Measurements from ENCODE around the gene NPTX1. TPM values are rescaled to one million over a fixed set of nuclear protein-coding genes. Genes with fewer than 3 reads are reported as not detected.

Gene NPTX1
- total RNA-seq, 1 donor from 2014 or later = 0.10 TPM

DNA sequence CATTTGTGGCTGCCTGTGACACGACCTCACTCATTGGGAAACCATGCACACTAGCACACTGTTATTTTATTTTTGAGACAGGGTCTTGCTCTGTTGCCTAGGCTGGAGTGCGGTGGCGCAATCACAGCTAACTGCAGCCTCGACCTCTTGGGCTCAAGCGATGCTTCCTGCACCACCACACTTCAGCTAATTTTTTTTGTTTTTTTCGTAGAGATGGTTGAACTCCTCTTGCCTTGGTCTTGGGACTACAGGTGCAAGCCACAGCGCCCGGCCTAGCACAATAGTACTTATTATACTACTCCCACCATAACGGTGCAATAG is 2.8 kb upstream of the NPTX1 start:
- Mint-ChIP-seq H3K9me3 (ENCODE audit: unreplicated experiment) (no peaks in the 10 kb centered on the region), H3K27me3 (ENCODE audit: unreplicated experiment) (peaks cover 19% of the 10 kb centered on the region), H3K27ac (ENCODE audit: unreplicated experiment) (no peak overlapping the region), H3K4me1 (ENCODE audit: unreplicated experiment) (peaks cover 2% of the 10 kb centered on the region), H3K36me3 (ENCODE audit: low read depth, unreplicated experiment) (peaks cover 4% of the 10 kb centered on the region), H3K4me3 (ENCODE audit: unreplicated experiment) (no peak overlapping the region)
- TF ChIP-seq, protein P1, sequence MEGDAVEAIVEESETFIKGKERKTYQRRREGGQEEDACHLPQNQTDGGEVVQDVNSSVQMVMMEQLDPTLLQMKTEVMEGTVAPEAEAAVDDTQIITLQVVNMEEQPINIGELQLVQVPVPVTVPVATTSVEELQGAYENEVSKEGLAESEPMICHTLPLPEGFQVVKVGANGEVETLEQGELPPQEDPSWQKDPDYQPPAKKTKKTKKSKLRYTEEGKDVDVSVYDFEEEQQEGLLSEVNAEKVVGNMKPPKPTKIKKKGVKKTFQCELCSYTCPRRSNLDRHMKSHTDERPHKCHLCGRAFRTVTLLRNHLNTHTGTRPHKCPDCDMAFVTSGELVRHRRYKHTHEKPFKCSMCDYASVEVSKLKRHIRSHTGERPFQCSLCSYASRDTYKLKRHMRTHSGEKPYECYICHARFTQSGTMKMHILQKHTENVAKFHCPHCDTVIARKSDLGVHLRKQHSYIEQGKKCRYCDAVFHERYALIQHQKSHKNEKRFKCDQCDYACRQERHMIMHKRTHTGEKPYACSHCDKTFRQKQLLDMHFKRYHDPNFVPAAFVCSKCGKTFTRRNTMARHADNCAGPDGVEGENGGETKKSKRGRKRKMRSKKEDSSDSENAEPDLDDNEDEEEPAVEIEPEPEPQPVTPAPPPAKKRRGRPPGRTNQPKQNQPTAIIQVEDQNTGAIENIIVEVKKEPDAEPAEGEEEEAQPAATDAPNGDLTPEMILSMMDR (IDR thresholded peaks at IDR 0.05; ENCODE audit: unreplicated experiment) = no peak
- DNase-seq (ENCODE audit: low spot score) = no peak

DNA sequence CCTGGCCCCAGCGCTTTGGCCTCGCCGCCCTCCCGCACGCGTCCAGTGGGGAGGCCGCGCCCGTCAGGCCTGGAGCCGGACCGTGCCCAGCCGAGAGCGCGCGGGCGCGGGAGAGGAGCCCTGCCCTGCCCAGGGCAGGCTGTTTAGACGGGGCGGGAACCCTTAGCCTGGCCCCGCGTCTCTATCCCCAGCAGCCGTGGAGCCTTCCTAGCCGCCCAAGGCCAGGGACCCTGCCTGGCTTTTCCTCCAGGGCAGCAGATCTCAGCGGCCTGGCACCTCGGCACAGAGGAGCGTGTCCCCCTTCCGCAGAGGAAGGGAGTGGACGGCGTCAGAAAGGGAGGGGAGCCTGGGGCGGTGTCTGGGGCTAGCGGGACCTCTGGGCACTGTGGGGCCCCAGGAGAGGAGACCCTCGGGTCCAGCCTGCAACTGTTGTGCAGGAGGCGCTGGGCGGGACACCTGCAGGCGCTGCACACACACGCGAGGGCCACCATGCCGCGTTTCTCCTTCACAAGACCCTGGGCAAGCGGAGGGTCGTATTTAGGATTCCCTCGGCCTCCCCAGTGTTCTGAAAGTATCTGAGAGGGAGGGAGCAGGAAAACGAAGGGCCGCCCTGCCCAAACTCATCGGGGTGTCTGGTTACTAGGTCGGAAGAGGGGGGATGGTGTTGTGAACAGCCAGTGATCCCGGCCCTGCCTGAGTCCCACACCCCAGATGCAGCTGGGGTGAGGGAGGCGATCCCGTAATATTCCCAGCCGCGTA is 2.3 kb upstream of the NPTX1 start:
- Mint-ChIP-seq H3K4me1 (ENCODE audit: unreplicated experiment) (peaks cover 2% of the 10 kb centered on the region), H3K4me3 (ENCODE audit: unreplicated experiment) (no peak overlapping the region), H3K27ac (ENCODE audit: unreplicated experiment) (no peak overlapping the region), H3K27me3 (ENCODE audit: unreplicated experiment) (peaks cover 22% of the 10 kb centered on the region), H3K36me3 (ENCODE audit: low read depth, unreplicated experiment) (peaks cover 4% of the 10 kb centered on the region), H3K9me3 (ENCODE audit: unreplicated experiment) (no peaks in the 10 kb centered on the region)
- TF ChIP-seq, protein P1 (IDR thresholded peaks at IDR 0.05; ENCODE audit: unreplicated experiment) = no peak
- DNase-seq (ENCODE audit: low spot score) = no peak

DNA sequence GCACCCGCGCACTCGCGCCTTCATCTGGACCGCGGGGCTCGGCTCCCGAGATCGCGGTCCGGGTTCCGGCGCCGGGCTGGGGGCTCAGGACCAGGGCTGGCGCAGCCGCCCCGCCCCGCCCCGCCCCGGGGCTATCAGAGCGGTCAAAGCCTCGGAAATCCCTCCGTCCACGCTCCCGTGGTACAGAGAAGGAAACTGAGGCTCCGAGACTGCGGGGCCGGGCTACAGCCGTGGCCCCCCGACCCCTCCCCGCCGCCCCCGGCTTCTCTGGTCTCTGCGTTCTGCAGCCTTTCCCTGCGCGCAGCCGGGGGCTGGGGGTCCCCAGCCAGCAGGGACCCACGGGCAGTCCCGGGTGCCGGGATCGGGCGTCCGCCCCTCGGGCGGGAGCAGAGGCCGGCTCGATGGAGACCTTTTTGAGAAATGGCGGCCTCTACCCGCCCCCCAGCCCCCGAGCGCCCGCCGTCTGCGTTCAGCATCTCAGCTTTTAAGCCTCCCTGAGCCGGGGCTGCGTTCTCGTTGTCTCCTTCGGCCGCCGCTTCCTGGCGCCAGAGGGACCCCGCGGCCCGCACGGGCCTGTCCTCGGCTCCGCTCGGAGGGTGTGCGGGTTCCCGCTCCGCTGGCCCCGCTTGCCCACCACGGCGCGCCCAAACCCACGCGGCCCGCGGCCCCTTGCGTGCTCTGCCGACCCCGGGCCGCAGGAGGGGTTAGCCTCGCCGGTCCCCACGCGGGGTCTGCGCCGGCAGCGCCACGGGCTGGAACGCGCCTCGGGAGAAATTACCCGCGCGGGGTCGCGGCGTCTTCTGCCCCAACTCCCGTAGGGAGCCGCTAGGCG is 1.5 kb upstream of the NPTX1 start:
- Mint-ChIP-seq H3K9me3 (ENCODE audit: unreplicated experiment) (no peaks in the 10 kb centered on the region), H3K27ac (ENCODE audit: unreplicated experiment) (no peak overlapping the region), H3K4me3 (ENCODE audit: unreplicated experiment) (no peak overlapping the region), H3K27me3 (ENCODE audit: unreplicated experiment) (peaks cover 25% of the 10 kb centered on the region), H3K4me1 (ENCODE audit: unreplicated experiment) (peaks cover 2% of the 10 kb centered on the region), H3K36me3 (ENCODE audit: low read depth, unreplicated experiment) (peaks cover 4% of the 10 kb centered on the region)
- DNase-seq (ENCODE audit: low spot score) = peak; percentile 67
- TF ChIP-seq, protein P1 (IDR thresholded peaks at IDR 0.05; ENCODE audit: unreplicated experiment) = no peak

DNA sequence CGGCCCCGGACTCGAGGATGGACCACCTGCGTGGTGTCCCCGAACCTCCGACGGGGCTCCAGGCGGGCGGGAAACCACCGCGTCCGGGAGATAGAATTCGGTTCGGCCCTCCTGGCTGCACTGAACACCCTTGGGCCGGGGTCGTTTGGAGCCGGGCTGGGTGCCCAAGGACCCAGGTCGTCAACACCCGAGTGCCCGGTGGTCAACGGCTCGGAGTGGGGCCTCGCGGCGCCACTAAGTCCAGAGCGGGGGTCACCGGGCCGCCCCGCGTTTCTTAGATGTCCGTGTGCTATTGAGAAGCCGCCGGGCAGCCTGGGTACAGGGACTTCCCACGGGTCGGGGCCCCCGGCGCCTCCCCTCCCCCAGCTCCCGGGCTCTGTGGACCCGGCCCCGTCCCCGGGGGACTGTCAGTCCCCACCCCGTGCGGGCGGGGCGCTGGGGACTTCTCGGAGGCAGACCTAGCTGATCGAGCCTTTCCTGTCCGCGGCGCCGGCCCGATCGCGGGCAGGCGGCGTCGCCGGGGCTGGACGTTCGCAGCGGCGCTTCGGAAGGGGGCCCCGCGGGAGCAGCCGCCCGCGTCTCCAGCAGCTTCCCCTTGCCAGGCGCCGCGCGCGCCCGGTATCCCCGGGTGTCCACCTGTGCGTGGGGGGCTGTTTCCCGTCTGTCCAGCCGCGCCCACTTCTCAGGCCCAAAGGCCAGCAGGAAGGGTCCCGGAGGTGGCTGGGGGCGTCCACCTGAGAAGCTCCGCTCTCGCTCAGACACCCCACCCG is 655 bp upstream of the NPTX1 start:
- Mint-ChIP-seq H3K4me3 (ENCODE audit: unreplicated experiment) (no peak overlapping the region), H3K27ac (ENCODE audit: unreplicated experiment) (no peak overlapping the region), H3K4me1 (ENCODE audit: unreplicated experiment) (peaks cover 2% of the 10 kb centered on the region), H3K36me3 (ENCODE audit: low read depth, unreplicated experiment) (peaks cover 4% of the 10 kb centered on the region), H3K27me3 (ENCODE audit: unreplicated experiment) (peaks cover 27% of the 10 kb centered on the region), H3K9me3 (ENCODE audit: unreplicated experiment) (no peaks in the 10 kb centered on the region)
- peak; percentile 40 for DNase-seq (ENCODE audit: low spot score)
- TF ChIP-seq, protein P1 (IDR thresholded peaks at IDR 0.05; ENCODE audit: unreplicated experiment) = no peak

Data from endothelial cell (in vitro differentiated cells).